GM12874 (cell line): ENCODE measurements around the gene ADAMTSL3.

ENCODE experiments used
- TF ChIP-seq, protein P1 (sequence below): IDR thresholded peaks from 2 replicates; pipeline ENCODE4 v1.5.1; 2011; ENCODE audit warnings: low read depth, mild to moderate bottlenecking, control low read depth, low read length, moderate library complexity; ENCODE audit not compliant: insufficient read depth

Gene ADAMTSL3

DNA sequence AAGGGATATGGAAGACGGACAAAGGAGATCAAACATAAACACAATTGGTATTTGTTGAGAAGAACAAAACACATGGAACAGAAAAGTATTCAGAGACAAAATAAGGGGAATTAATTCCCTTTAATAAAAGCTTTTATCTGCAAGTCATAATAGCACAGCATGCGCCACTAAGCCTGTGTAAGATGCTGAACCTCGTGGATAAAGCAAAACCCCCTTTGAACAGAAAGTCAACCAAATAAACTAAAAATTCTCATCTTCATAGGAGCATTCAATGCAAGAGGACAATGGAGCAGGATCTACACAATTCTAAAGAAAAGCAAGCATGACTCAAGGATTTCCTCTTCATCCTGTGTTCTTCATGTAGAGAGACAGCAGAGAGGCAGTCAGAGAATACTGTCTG, 307.4 kb downstream of the ADAMTSL3 start:
- TF ChIP-seq, protein P1, sequence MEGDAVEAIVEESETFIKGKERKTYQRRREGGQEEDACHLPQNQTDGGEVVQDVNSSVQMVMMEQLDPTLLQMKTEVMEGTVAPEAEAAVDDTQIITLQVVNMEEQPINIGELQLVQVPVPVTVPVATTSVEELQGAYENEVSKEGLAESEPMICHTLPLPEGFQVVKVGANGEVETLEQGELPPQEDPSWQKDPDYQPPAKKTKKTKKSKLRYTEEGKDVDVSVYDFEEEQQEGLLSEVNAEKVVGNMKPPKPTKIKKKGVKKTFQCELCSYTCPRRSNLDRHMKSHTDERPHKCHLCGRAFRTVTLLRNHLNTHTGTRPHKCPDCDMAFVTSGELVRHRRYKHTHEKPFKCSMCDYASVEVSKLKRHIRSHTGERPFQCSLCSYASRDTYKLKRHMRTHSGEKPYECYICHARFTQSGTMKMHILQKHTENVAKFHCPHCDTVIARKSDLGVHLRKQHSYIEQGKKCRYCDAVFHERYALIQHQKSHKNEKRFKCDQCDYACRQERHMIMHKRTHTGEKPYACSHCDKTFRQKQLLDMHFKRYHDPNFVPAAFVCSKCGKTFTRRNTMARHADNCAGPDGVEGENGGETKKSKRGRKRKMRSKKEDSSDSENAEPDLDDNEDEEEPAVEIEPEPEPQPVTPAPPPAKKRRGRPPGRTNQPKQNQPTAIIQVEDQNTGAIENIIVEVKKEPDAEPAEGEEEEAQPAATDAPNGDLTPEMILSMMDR = no peak

- TF ChIP-seq, protein P1 = no peak
These were observed 316.5 kb downstream of the ADAMTSL3 start for GRCh38 chr15:83970295-83970890.

DNA sequence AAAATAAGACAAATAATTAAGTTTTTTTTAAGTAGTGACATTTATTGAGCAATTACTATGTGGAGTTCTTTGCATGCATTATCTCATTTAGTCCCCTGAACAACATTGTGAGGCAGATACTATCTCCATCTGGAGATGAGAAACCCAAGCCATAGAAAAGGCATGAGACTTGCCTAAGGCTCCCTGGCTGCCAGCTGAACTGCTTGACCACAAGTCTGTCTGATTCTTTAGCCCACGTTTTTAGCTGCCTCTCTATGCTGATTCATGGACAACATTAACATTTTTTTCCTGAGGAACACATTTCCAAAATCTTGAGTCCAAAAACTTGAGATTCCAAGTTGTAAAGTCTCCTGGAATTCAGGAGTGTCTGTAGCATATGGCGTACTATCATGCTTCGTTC, 318.1 kb downstream of the ADAMTSL3 start:
- TF ChIP-seq, protein P1 = no peak

DNA sequence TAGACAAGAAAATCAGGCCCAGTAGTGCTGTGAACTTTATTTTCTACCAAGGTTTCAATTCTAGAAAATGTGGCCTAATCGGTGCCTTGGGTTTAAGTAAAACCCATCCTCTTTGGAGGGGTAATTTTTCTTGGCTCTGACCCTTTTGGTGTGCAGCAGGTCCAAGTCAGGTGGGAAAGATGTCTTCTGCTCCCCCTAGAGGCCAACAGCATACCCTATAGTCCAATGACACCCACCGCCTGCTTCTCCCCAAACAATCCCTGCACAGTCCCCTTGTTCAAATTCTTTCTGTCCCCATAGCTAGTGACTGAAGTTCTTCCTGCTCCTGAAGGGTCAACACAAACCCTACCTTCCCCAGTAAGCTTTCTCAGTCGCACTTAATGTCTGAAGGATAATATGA, 319.9 kb downstream of the ADAMTSL3 start:
- TF ChIP-seq, protein P1 = peak; percentile 71

DNA sequence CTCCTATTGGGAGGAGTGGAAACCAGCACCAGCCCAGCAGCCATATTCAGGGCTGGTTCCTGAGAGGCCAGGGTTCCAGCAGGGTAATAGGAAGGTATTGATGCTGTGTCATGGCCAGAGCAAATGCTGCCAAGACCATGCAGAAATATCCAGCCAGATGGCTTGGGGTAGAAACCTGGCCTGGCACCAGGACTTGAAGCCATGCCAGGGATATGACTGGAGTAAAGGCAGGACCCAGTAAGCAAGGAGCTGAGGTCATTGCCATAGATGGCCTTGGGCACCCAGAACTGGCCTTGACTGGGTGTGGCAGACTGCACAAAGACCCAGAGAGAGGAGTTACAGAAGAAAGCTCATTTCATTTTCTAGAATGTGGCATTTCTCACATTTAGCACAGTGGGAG, 324.1 kb downstream of the ADAMTSL3 start:
- TF ChIP-seq, protein P1 = no peak

DNA sequence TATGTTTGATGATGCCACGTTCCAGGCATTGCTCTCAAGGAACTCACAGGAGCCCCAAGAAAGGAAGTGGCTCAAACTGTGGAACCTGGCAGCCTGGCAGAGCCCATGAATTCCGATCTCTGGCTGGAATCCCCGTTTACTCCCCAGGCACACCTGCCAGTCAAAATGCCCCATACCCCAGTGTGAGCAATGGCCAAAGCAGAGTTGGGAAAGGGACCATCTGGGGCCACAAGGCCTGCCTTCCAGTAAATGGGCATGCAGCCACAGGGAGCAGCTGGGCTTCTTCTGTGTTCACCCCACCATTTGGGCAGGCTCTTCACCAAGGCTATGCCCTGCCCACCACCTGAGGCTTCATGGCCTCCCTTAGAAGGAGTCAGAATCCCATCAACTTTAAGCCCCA, 324.7 kb downstream of the ADAMTSL3 start:
- TF ChIP-seq, protein P1 = no peak

GRCh38 chr15:83980637-83981036, 326.7 kb downstream of the ADAMTSL3 start:
- TF ChIP-seq, protein P1 = no peak
